GM13977 (cell line): Measurements from ENCODE around the gene TRIO.

ENCODE experiments used
- DNase-seq: peaks from one replicate; pipeline ENCODE4 v3.0.0; 2012; ENCODE audit warnings: low spot score
- CTCF ChIP-seq: IDR thresholded peaks from 2 replicates; pipeline ENCODE4 v1.5.1; 2012; ENCODE audit warnings: mild to moderate bottlenecking, control low read depth; ENCODE audit not compliant: insufficient read depth; ENCODE audit errors: extremely low read depth, missing control alignments
- in situ Hi-C: fragments of 300-500 bp; cut with MboI; formaldehyde crosslinking; loops from one replicate; pipeline ENCODE4 v1.12.0; 2022; ENCODE audit warnings: low sequenced_read_pairs, low pct_unique_long_range_greater_than_20kb, mixed read lengths, inconsistent platforms; ENCODE audit not compliant: unreplicated experiment

TRIO gene

DNA sequence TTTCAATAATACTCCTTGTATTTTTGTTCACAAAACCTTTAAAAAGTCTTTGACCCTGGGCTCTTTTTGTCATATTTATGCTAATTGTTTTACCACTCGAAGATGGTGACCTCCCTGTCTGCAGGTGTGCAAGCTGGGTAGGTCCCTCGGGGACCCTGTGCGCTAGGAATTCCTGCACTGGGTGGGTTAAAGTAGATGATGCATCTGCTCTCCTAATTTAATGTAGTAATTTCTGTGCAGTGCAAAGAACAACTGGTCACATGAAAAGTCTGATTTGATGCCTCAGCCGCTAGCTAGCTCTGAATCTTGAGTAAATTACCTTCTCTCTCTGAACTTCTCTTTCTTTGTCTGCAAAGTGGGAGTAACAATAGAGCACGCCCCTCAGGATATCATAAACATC lies 299.4 kb downstream of the TRIO start:
- no peak for TF ChIP-seq CTCF
- in situ Hi-C loops: no loop called here

DNA sequence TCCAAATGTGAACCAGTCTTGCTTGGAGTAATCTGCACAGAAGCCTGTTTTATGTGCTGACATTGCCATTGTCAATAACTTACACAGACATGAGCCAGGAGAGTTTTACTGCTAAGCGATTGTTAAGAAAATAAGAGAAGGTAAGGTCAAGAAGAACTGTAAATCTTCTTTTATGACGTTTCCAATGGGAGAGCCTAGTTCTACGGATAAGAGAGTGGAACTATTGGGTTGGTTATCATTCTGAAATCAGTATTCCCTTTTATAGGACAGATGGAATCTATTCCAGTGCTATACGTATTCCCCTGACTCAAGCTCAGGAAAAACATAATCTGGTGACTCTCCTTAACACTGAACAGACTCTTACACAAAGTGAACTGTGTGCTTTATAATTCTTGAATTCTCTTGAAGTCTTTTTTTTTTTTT lies 300.5 kb downstream of the TRIO start:
- no peak for DNase-seq
- in situ Hi-C loops: no loop called here
- TF ChIP-seq CTCF: no peak

More for the DNA sequence above, 299.4 kb downstream of the TRIO start:
- no peak for DNase-seq

GRCh38 chr5:14444161-14444560 lies 301.0 kb downstream of the TRIO start:
- TF ChIP-seq CTCF: no peak
- in situ Hi-C loops: no loop called here
- no peak for DNase-seq

GRCh38 chr5:14445013-14445412 lies 301.9 kb downstream of the TRIO start:
- in situ Hi-C loops: no loop called here
- no peak for TF ChIP-seq CTCF
- DNase-seq: no peak

DNA sequence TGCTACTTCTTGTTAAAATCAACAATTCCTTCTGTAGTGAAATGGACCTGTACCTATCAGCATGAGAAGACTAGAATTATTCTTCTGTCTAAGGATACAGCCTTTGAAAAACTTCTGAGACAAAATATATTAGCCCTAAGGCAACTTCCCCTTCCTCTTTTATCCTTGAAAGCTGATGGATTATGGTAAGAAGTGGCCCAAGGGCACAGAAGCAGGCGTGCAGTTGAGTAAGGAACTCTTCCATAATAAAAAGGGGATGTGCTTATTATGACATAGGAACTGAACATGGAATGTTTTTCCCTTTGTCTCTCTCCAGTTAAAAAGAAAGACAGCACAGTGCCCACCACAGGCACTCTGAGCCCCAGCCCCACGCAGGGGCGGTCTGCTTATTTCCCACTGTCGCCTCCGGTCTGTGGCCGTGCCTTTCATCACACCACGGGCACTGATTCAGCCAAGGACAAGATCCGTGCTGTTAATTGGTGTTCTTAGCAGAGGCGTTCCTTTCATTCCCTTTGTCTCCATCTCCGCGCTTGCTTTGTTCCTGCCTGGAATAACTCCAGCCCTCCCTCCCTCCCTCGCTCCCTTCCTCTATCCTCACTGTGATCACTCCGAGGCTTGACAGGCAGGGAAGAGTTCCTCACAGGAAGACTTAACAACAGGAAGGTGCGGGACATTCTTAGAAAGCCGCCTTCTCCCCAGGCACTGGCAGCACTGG lies 302.6 kb downstream of the TRIO start:
- no peak for DNase-seq
- no peak for TF ChIP-seq CTCF
- in situ Hi-C loops: no loop called here

DNA sequence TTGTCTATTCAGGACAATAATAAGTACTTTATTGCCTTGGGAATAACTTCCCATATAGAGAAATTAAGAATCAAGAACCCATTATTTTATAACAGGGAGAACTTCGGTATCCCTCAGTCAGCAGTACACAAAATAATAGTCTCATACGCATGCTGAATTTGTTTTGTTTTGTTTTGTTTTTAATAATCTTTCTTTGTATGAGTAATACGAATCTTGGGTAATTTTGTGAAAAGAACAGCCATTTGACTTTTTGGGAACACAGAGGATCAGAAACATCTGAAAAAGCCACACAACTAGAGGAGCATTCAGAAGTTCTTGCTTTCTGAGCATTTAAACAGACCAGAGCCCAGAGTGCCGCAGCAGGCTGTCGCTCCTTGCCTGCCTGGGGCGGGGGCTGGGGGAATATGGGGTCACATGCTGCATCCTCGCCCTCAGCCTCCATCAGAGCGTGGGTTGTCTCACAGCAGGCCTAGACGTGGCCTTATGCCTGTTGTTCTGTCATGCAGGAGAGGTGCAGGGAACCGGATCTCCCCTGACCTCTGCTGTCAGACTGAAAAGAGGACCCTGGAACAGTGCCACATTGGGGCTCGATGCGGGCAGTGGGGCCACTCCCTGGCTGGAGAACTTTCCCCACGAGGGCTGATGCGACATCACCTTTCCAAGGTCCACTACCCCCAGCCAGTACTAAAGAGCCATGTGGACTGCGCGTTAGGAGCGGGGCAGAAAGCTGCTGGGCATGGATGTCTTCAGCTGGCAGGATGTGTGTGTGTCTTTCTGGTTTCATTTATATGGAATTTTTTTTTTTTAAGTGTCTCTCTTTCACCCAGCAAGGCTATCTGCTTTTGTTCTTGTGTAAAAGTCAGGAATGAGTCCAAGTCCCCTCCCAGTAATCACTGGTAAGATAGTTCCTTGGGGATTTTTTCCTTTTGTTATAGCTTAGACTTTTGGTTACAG lies 305.1 kb downstream of the TRIO start:
- DNase-seq: peak; percentile 57

More for the DNA sequence above, 305.1 kb downstream of the TRIO start:
- TF ChIP-seq CTCF: peak; percentile 14
- in situ Hi-C loops: no loop called here
